ENCODE data around the gene SSTR5. TPM values are rescaled to one million over a fixed set of nuclear protein-coding genes. Genes with fewer than 3 reads are reported as not detected.

SSTR5 gene
- total RNA-seq, 1 donor from 2014 or later = not detected

- no peak for DNase-seq
Measured at GRCh38 chr16:1055557-1055924, 17.0 kb upstream of the SSTR5 start.

DNA sequence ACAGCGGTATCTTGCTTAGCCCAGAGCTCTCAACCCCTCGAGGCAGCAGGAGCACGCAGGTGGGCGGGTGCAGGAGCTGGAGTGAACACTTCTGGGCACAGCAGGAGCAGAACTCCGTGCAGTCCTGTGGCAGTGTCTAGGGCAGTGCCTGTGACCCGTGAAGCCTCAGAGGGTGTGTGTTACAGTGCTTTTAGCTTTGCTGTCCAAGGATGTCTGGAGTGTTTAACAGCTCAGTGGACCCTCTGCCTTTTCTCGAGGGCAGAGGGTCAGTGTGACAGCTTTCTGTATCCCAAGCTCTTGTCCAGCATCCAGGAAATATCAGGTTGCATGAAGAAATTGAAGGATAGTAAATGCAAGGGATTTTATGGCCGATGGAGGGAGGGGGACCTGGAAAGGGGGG, 16.4 kb upstream of the SSTR5 start:
- no peak for DNase-seq

GRCh38 chr16:1057252-1057932, 15.2 kb upstream of the SSTR5 start:
- no peak for DNase-seq

DNA sequence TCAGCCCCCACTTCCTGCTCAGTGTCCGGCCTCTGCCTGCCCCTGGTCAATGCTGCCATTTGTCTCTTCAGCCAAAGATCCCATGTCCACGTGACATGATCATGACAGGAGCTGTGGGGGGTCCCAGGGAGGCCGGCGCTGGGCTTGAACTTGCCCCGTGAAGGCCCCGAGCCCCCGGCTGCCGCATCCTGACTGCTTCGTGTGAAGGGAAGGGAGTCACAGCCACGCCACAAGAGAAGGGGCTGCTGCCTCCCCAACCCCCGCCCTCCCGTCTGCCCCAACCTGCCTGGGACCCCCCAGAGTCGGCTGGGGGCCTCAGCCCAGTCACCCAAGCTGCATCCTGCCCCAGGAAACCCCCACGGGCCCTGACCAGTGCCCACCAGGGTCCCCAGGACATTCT, 14.3 kb upstream of the SSTR5 start:
- no peak for DNase-seq

DNA sequence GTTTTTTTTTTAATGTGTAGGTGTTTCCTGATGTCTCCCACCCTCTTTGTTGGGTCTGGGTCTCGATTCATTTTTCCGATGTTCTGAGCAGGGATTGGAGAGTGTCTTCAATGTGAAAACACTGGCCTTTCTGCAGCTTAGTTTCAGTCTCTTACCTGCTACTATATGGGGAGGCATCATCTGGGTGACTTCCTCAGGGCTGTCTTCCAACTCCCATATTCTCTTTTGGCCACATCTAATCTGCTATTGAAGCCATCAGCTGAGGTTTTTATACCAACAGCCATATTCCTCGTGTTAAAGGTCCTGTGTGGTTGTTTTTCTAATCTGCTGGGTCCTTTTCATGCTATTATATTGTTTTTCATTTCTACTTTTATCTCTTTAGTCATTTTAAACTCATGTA, 13.2 kb upstream of the SSTR5 start:
- no peak for DNase-seq

- DNase-seq = no peak
Measured at GRCh38 chr16:1060416-1061340, 11.9 kb upstream of the SSTR5 start.

DNA sequence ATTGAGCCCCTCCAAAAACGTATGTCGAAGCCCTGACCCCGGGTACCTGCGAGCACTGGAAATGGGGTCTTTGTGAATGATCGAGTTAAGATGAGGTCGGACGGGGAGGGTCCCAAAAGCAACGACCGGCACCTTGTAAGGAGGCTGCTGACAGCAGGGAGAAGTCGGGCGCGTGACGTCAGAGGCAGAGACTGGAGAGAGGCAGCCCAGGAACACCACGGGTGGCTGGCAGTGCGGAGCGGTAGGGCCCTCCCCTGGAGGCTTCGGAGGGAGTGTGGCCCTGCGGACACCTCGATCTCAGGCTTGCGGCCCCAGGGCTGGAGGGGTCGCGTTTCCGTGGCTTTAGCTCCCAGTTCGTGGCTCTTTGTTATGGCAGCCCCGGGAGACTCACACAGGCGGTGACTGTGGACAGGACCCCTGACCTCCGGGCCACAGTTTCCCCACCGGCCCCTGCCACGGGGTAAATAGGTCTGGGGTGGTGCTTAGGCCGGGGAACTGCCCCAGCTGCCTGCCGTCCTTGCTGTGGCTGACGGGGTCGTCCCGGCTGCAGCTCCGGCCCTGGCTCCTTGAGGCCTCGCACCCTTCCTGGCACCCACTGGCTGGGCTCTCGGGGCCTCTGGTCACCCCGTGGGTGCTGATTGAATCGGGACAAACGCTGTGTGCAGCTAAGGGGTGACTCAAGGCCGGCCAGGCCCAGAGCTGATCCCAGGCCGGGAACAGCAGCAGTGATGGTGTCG, 10.6 kb upstream of the SSTR5 start:
- DNase-seq = no peak

DNA sequence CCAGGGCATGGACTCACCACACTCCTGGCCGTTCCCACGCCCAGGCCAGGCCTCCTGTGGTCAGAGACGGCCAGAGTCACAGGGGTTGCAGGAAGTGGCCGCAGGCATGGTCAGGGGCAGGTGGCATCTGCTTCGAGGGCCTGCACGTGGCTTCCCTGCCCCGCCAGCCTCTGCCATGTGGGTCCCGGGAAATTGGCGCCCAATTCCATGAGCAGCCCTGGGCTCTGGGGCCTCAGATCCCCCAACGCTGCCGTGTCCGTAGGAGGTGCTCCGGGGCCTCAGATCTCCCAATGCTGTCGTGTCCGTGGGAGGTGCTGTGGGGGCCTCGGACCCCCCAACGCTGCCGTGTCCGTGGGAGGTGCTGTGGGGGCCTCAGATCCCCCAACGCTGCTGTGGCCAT, 9.7 kb upstream of the SSTR5 start:
- DNase-seq = no peak

DNA sequence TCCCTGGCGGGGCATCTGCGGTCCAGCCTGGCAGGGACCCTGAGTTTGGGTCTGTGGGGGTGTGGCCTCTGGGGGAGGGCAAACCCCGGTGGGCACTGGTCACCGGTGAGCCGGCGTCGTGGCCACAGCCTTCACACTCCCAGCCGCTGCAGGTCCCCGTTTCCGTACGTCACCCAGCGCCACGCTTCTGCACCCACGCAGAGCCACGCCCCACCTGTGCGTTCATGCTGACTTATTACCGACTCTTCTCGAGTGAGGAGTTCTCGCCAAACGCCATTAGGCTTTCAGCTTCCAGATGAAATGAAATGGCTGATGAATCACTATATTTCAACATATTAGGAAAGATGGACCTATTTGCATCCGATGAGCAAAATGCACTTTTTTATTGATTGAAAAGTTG, 8.8 kb upstream of the SSTR5 start:
- DNase-seq = no peak

DNA sequence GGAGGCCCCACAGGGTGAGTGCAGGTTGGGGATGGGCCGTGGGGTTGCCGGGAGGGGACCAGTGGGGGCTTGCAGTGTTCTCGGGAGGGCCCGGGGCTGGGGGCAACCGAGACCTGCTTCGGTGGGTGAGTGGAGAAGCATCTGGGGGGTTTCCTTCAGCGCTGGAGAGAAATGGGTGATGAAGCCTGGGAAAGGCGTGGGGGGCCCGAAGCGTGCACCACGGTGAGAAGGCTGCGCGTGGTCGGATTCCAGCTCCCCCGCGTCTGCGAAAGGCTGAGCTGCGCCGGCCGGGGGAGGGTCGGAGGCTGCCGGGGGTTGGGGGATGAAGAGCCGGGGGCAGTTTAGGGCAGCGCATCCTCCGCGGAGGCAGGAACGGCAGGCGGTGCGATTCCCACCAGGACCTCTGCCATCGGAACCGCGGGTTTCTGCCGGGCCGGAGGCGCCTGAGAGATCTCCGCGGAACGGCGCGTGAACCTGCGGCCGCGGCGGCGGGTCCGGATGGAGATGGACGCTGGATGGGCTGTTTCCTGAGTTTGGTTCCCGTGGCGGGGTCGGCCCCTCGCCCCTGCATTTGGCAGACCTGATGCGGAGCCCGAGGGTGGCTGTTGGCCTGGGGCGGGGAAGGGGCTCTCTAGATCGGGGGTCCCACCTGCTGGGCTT, 6.9 kb upstream of the SSTR5 start:
- no peak for DNase-seq

DNA sequence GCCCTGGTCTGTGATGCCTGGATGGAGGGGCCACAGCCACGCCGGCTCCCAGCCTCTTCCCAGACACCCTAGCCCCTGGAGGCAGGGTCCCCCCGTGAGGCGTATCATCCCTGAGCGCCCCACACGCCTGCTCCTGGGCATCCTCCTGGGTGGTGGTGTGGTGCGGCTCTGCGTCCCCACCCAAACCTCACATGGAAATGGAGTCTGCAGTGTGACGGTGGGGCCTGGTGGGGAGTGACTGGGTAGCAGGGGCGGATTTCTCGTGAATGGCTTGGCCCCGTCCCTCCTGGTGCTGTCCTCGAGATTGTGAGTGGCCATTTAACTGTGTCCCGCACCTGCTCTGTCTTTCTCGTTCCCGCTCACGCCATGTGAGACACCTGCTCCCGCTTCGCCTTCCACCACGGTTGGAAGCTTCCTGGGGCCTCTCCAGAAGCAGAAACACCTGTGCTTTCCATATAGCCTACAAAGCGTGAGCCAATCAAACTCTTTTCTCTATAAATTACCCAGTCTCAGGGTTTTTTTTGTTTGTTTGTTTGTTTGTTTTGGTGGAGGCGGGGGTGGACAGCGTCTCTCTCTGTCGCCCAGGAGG, 5.9 kb upstream of the SSTR5 start:
- DNase-seq = no peak

- DNase-seq = no peak
Measured at GRCh38 chr16:1067629-1068028, 4.9 kb upstream of the SSTR5 start.

GRCh38 chr16:1068451-1068850, 4.1 kb upstream of the SSTR5 start:
- no peak for DNase-seq

DNA sequence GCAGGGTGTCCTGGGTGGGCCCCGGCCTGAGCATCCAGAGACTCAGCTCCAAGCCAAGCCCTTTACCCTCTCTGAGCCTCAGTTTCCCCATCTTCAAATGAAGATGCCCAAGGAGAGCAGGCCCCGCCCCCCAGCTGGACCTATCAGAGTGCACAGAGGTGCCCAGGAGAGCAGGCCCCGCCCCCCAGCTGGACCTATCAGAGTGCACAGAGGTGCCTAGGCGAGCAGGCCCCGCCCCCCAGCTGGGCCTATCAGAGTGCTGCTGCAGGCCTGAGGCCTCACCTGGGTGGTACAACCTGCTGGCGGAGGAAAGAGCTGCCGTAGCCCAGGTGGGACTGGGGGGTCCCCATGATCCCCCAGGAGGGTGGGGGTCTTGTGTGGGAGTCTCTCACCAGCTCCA, 3.4 kb upstream of the SSTR5 start:
- no peak for DNase-seq

DNA sequence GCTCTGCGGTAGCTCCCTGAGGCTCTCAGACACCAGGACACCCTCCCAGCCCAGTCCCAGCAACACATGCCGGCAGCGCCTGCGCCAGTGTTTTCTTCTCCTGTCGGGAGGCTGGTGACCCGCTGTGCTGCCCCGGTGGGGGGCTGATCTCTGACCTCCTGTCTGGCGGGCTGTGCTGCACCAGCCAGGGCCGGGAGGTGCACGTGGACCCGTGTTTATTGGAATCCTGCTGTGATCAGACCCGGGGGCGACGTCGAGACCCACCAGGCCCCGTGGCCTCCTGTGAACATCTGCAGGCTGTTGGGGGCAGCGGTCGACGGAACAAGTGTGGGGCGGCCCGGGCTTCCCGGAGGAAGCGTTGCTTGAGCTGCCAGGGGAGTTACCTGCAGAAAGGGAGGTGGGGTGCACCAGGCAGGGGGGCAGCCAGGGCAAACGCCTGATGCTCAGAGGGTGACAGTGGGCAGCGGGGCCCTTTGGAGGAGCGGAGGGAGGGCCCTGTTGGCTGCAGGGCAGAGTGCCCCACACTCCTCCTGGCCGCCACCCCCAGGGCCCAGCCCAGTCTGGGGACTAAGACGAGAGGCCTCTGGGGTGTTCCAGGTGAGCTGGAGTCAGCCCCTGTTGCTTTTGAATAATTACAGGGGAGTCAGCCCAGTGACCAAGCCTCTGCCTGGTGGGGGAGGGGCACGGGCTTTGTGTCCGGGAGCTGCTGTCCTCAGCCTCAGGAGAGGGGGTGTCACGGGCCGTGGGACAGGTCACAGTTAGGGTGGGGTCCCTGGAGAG, 2.3 kb upstream of the SSTR5 start:
- no peak for DNase-seq

DNA sequence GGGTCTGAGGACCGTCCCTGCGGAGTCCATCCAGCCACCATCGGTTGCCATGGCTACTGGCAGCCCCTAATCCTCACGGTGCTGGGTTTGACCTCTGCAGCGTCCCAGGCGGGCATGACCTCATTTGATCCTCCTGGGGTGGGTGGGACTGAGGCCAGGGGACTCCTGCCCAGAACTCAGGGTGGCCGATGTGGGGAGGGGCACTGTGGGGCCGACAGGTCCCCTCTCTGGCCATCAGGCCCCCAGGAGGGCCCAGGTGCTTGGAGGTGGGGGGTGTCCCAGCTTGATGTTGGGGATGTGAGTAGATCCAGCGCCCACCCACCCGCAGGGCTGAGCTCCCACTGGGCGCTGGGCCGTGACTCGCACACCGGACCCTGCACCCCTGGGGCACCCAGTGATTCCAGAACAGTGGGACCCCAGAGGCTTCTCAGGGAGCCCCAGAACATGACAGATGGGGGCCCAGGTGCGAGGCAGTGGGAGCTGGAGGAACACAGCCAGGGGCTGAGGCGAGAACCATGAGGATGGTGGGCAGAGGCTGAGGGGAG, 1.6 kb upstream of the SSTR5 start:
- no peak for DNase-seq

- DNase-seq = no peak
Measured at GRCh38 chr16:1071561-1072225, 854 bp upstream of the SSTR5 start.

DNA sequence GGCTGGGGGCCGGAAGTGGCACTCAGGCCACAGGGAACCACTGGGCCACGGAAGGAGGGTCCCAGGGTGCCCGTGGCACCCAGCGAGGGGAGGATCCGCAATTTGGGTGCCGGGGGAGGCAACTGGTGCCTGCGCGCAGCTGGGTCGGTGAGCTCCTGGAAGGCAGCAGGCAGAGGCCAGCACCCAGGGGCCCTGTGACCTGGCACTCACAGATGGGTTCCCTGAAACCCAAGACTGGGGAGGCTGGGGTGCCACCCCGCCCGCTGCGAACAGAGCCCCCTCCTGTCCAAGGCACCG, 663 bp downstream of the SSTR5 start:
- DNase-seq = no peak

DNA sequence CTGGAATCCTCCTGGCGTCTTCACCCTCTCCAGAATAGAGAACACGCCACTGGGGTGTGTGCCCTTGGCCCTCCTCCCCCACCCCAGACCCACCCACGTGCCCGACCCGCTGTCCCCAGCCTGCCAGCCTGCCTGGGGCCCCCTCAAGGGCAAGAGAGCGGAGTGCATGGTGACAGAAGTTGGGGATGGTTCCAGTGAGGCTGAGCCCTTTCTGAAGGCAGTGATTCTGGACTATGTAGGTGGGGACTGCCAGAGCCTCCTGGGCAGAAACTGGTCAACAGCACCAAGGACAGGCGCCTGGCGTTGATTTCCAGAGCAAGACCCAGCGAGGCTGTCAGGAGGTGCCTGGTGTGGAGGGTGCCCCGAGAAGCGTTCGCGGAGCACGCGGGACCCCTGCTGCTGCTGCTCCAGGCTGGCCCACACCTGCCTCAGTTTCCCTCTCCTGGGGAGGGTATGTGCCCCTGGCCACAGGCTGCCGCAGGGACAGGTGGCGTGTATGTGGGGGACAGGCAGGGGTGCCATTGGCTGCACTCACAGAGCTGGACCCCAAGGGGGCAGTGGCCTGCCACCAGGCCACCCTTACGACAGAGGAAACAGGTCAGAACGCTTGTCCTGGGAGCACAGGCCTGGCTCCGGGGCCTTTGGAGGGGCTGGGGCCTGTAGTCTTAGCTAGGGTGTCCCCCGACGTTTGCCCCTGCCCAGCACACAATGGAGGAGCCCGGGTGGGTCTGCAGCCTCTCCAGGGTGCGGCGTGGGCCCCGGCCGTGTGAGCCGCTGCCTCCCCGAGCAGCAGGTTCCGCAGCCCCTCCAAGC, 1.2 kb downstream of the SSTR5 start:
- no peak for DNase-seq

GRCh38 chr16:1074379-1074649, 1.8 kb downstream of the SSTR5 start:
- no peak for DNase-seq
